ENCODE data around the gene BEST2.
A peak's percentile ranks its signal among the peaks of the same experiment; 100 is the strongest.

Gene BEST2

DNA sequence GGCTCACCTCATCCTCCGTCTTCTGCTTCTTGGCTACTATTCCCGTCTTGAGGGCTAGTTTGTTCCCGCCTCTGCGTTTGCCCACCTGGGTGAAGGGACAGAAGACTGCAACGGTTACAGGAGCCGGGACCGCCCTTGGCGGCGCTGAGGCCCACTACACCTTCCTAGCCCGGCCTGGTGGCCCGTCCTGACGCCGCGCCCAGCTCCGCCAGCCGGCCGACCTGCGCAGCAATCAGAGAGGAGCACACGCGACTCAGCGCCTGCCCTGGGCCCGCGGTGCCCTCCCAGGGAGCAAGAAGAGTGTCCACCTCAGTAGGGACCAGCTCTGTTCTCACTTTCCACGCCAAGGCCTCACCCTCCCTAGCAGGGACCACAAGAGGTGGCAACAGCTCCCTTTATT, 20.3 kb upstream of the BEST2 start:
- no peak for DNase-seq

DNA sequence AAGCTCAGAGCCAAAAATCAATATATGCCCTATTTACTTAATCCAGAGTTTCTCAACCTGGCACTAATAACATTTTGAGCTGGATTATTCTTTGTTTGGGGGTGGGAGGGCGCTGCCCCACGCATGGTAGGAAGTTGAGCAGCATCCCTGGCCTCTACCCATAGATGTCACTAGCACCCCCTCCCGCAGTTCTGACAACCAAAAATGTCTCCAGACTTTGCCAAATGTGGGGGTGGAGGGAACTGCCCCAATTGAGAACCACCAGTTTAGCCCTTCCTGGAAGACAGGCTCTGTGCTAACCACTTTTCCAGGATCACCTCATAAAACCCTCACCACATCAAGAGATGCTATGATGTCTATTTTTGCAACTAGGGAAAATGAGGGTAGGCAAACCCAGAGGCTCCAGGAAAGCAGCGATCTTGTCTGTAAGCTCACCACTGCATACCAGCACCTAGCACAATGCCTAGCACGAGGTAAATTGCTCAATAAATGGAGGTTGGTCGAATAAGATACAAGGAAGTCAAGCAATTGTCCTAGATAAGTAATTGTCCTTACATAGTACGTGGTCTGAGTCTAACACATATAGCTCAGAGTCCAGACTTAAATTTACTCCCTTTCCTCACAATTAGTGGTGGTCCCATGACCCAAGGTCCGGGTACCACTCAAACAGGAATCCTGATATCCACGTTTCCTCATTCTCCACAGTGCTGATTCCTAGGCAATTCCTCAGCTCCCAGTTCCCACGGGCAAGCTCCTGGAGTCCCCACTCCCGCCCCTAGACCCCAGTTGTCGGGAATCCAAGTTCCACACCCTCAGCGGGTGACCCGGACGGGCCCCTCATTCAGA, 18.0 kb upstream of the BEST2 start:
- DNase-seq = peak in 1 of 2 experiments; percentile 21

DNA sequence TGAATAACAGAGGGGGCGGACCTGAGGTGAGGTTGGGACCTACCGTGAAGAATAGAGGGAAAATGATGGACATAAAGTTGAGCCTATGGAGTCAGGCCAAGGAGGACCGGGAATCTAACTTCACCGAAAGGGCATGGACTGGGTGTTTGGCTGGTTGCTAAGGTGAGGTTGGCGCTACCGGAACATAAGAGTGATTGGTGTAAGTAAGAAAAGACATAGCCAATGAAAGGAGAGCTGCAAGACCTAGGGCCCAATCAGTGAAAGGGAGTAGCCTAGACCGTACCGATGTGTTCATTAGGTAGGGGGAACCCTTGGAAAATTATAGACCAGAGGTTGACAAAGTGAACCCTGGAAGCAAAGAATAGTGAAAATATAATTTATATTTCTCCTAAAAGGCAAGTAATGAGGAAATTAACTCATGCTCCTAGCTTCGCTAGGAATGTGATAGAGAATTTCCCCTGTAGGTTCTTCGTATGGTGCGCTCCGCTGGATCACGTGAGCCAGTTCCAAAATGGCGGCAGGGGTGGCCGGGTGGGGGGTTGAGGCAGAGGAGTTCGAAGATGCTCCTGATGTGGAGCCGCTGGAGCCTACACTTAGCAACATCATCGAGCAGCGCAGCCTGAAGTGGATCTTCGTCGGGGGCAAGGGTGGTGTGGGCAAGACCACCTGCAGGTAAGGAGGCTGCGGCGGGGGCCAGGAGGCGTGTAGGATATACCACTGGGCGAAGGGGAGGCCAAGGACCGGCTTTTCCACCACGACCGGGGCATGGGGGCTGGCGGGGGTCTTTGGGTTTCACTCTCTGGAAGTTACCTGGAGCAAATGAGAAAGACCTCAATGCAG, 14.4 kb upstream of the BEST2 start, which contains the start of gene GET3:
Gene GET3 (plus strand): TSS at position 503 of the 840 bp plus-strand sequence. CDS start 9 bp downstream, at position 512.
- DNase-seq = peak; percentile 97 to 100

DNA sequence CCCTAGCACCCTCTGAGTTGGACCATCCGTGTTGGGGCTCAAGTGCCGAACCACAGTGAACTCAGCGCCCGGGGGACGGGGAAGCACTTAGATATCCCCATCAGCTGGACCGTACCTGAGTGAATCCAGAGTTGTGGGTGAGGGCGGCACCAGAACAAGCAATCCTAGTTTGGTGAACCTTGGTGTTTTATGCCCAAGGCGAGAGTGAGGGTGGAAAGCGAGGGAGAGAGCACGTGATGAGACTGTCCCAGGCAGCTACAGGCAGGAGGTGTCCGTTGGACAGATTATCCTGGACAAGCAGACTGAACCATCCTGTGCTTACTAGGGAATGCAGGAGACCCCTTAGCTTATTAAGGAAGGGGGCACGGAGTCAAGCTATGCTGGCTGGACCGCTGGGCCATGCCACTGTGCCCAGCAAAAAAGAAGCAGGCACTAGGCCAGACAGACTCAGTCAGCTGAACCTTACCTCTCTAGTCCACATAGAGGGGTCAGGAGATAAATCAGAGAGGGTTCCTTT, 13.7 kb upstream of the BEST2 start:
- DNase-seq = no peak

DNA sequence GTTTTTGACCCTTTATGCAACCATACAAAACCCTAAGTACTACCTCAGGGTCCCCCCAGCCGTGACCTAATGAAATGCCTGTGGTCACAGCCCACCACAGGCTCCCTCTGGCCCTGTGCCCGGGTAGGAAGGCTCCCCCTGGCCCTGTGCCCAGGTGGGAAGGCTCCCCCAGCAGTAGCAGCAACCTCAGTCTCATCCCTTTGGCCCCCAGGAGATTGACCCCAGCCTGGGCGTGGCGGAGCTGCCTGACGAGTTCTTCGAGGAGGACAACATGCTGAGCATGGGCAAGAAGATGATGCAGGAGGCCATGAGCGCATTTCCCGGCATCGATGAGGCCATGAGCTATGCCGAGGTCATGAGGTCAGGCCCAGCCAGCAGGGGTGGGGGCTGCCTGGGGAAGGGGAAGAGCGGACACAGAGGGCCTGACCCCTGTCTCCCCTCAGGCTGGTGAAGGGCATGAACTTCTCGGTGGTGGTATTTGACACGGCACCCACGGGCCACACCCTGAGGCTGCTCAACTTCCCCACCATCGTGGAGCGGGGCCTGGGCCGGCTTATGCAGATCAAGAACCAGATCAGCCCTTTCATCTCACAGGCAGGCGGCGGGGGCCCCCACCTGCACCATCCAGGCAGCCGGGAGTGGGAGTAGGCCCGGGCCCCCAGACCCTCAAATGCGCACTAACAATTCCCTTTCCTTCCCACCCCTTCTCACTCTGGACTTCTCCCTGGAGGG, 6.3 kb upstream of the BEST2 start:
- no peak for DNase-seq

DNA sequence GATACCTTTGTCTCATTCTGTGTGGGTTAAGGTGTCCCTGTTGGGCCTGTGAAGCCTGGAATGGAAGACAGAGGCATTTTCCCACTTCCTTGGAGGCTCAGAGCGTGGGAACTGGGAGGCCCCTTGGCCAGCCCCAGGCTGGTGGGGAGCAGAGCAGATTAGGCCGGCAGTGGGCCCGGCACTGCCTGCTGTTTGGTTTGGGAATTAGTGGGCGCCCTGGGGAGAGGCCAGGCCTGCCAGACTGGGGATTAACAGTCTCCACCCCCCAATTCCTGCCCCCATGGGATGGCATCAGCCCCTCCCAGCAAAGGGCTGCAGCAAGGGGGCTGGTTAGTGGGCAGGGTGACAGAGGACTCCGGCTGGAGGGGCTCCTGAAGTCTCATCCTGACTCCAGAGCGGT, 3.1 kb upstream of the BEST2 start:
- DNase-seq = no peak

DNA sequence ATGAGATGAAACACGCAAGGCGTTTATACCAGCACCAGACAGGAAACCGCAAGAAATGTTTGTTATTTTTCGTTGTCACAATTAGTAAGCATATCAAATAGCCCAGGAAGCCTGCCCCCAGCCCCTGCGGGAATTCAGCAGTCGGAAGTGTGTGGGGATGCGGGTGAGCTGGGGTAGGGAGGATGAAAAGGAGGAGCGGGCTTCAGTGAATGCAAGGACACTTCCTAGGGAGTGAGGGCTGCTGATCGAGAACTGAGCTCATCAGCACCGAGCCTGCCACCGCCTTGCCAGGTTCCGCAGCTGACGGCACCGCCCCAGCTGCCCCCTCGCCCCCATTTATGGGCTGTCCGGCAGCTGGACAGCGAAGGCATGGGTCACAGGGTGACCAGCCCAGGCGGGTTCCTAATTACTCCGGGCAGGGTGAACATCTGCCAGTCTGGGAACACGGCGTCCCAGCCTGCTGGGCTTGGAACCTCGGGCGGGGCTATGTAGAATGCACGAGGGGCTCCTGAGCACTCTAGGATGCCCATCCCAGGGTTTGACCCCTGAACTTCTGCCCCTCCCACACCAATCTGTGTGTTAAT, 1.6 kb upstream of the BEST2 start:
- DNase-seq = no peak

DNA sequence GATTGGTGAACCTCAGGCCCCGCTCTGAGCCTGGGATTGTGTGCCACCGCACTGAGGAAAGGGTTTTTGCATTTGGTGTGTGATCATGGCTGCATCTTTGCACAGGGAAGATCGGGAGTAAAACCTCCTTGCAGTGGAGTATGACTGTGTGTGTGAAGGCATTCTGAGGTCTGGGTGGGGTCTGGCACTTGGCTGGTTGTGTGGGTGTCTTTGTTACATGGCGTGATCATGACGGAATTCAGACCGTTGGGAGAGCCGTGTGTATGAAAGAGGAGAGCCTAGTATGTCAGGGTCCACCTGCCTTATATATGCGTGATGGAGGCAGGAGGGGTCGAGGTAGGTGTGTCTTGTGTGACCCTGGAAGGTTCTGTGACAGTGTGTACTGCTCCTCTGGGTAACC, 740 bp upstream of the BEST2 start:
- DNase-seq = no peak

DNA sequence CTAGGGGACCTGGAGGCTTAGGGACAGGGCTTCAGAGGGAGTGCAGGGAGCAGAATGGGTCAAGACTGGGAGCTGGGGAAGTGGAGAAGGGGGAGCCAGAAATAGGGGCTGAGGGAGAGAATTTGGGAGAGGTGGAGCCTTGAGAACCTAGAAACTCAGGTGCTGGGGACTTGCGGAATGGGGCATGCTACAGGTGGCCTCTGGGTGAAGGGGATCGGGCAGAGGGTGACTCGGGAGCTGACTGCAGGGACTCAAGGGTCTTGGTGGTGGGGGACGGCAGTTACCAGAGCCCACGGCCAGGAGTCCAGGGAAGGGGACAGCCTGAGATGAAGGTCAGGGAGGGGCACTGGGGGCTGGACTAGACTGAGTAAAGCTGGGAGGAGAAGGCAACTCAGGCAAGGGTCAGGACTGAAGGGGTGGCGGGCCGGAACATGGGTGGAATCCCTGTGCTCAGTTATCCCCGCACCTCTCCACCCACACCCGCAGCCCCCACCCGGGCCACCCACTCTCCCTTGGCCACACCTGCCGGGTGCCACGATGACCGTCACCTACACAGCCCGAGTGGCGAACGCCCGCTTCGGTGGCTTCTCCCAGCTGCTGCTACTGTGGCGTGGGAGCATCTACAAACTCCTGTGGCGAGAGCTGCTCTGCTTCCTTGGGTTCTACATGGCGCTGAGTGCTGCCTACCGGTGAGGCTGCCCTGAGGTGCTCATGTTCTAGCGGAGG, 628 bp downstream of the BEST2 start:
- no peak for DNase-seq

DNA sequence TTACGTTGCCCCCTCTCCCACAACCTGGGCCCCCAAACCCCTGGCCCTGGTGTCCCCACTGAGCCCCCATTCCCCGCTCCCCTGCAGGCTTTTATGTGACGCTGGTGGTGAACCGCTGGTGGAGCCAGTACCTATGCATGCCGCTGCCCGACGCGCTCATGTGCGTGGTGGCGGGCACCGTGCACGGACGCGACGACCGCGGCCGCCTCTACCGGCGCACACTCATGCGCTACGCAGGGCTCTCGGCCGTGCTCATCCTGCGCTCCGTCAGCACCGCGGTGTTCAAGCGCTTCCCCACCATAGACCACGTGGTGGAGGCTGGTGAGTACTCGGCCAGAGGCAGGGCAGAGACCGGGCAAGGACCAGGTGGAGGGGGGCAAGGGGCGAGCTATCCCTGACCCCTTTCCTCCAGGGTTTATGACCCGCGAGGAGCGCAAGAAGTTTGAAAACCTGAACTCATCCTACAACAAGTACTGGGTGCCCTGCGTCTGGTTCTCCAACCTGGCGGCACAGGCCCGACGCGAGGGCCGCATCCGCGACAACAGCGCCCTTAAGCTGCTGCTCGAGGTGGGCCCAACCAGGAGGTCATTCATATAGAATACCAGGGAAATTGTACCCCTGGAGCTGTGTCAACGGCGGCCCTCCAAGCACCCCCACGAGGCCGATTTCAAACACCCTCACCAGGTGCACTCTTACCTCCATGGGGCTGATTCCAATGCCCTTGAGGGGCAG, 3.0 kb downstream of the BEST2 start:
- peak in 1 of 2 experiments; percentile 27 for DNase-seq

DNA sequence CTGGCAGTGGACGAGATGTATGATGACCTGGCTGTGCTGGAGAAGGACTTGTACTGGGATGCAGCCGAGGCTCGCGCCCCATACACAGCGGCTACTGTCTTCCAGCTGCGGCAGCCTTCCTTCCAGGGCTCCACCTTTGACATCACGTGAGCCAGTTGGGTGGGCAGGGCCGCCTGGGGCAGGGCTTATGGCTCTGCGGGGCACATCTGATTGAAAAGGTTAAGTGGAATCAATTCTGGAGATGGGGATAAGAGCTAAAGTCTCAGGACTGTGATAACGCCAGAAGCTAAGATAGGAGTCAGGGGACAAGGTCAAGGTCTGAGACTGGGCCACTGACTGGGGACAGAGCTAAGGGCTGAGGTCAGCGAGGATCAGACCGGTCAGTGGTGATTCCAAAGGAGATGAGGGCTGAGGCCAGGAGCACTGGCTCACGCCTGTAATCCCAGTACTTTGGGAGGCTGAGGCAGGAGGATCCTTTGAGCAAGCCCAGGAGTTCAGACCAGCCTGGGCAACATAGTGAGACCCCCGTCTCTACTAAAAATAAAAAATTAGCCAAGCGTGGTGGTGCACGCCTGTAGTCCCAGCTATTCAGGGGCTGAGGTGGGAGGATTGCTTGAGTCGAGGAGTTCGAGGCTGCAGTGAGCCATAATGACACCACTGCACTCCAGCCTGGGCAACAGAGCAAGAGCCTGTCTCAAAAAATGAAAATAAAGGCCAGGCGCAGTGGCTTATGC, 4.7 kb downstream of the BEST2 start:
- DNase-seq = no peak

DNA sequence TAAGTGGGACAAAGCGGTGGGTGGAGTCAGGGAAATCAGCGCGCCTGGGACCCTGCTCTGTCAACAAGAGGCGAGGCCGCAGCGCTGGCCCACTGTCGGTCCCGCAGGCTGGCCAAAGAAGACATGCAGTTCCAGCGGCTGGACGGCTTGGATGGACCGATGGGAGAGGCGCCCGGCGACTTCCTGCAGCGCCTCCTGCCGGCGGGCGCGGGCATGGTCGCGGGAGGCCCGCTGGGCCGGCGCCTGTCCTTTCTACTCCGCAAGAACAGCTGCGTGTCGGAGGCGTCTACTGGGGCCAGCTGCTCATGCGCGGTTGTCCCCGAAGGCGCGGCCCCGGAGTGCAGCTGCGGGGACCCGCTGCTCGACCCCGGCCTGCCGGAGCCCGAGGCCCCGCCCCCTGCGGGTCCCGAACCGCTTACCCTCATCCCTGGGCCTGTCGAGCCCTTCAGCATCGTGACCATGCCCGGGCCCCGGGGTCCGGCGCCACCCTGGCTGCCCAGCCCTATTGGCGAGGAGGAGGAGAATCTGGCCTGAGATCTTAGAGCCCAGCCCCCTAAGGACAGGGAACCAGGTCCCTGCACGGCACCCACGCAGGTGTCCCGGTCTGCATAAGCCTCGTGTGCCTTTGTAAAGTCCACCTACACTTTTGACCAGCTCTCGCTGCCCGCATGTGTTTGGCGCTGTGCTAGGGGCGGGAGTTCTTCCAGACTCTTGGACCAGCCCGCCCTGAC, 6.1 kb downstream of the BEST2 start:
- peak; percentile 20 to 79 for DNase-seq

DNA sequence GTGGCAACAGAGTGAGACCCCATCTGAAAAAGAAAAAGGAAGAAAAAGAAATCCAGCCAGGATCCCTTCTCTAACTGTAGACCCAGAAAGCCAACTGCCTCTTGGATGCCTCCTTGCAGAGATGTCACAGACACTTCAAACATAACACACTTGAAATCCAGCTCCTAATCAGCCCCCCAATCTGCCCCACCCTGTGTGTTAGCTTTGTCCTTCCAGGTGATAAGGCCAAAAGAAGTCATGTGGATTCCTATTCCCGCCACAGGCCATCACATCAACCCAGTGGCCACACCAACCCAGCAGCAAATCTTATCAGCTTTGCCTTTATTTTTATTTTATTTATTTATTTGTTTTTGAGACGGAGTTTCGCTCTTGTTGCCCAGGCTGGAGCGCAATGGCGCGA, 8.1 kb downstream of the BEST2 start:
- DNase-seq = no peak

DNA sequence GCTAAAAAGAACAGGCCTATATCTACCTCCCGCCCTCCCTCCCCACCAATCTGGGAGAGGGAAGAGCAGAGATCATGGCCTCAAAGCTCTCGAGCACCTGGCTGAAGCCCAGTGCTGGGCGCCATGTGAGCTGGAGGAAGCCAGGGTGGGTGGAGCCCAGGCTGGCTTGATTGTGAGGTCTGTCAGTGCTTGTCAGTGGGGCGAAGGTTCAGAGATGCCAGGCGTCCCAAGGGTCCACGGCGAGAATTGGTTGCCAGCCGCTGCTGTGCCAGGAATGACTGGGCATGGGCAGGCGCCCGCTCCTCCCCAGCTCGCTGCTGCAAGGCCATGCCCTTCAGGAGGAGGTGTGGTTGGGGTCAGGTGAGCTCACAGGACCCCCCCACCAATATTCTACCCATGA, 11.5 kb downstream of the BEST2 start:
- DNase-seq = no peak

DNA sequence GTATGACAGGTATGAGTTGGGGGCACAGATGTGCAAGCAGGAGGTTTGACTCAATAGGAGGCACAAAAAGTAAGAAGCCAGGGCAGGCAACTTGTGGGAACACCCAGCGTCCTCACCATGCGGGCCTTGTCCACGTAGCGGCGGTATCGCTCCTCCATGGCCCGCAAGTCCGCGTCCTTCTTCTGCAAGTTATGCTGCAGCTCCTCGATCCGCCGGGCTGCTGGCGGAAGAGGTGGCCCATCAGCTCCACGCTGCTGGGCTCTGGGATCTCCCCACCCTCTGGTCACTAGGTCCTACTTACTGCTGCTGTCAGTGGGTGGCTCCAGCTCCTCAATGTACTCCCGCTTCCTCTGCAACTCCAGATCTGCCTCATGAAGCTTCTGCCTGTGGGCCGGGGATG, 13.1 kb downstream of the BEST2 start:
- DNase-seq = no peak

DNA sequence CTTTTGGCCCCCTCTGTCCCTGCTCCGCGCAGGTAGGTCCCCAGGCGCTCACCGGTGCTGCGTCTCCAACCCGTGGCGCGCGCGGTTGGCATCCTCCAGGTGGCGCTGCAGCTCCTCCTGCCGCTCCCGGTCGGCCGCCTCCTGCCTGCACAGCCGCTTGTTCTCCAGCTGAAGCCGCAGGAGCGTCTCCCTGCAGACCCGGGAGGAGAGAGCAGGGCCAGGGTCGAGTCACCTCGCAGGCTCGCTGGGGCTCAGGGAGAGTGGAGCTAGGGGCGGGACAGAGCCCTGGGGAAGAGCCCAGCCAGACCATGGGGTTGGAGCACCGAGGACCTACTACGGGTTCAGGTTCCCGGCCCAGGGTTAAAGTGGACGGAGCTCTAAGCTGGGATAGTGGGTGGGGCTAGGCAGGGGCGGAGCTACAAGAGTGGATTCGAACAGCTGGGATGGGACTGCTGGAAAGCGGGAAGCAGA, 14.5 kb downstream of the BEST2 start:
- peak; percentile 8 to 68 for DNase-seq

DNA sequence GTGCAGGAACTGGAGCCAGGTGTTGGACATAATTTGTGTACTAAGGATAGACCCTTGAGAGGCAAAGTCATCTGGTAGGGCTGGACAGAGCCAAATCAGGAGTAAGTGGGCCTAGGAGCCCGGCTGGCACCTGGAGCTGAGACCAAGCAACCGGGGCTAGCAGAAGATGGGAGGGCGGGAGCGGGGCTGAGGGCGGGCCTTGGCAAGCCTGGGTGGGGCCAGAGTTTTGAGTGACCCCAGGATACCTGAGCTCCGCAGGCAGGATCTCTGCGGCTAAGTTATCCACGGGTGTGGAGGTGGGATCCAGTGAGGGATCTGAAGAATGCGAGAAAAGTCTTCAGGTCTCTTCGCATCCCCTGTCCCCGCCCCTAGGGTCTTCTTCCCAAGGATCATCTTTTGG, 15.6 kb downstream of the BEST2 start:
- DNase-seq = no peak

DNA sequence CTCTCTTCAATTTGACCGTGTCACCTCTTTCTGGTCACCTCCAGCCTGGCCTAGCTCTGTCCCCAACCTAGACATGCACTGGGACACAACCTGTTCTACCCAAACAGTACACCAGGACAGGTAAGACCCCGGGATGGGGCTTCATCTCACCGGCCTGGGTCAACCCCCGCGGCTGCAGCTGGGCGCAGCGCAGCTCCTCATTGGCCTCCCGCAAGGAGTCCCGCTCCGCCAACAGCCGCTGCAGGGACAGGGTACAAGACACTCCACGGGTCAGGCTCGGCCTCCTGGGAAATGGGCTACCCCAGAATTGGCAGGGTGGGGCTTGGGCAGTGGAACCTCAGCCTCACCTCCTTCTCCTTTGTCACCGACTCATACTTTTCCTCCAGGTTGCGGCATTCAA, 16.1 kb downstream of the BEST2 start:
- DNase-seq = no peak

DNA sequence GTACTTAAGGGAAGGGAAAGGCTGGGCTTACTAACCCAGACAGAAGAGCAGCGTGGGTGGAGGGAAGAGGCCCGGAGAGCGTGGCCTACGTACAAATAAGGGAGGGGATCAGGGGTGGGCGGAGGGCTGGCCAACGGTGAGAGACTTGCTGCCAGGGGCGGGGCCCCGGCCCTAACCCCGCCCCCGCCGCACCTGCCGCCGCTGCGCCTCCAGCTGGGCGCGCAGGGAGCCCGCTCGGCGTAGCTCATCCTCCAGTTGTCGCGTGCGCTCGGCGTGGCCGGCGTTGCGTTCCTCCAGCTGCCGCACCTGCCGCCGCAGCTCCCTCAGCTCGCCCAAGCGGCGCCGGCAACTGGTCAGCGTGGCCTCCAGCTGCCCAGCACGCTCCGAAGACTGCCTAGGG, 18.1 kb downstream of the BEST2 start:
- peak; percentile 38 to 76 for DNase-seq

DNA sequence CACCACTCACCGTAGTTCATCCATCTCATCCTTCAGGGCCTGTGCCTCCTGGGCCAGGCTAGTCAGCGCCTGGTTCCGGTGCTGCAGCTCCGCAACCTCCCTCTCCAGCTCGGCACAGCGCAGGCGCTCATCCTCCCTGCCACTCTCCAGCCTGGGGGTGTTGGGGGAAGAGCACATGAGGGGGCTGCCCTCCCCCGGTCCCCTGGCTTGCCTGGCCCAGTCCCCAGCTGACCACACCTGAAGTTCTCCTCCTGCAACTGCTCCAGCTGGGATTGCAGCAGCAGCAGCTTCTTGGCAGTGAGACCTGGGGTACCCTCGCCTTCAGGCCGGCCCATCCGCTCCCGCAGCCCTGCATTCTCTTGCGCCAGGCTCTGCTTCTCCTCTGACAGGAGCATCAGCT, 19.3 kb downstream of the BEST2 start:
- DNase-seq = no peak
